HG02943 (cell line): ENCODE measurements around the gene CBLN4.

Source experiments
- ATAC-seq: cut with Tn5 transposase; IDR thresholded peaks from one replicate; pipeline ENCODE4 v1.9.1; 2021; ENCODE audit warnings: mild to moderate bottlenecking, low read depth, moderate library complexity; ENCODE audit not compliant: unreplicated experiment

CBLN4 gene

DNA sequence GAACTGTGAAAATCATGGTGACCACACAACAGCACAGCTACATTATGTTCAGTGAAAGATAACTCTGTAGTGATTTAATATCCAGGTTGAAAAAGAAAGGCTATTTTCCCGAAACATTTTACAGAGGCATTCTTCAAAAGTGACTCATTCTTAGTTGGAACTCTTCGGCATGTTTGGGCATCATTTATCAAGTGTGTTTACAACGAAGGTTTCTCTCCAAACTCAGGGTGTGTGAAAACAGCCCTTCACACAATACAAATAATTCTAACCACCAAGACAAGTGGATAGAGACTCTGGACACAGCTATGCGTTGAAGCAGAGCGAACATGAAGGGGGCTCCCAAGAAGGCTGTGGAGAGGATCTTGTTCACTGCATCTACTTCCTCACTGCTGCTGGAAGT is 57.6 kb downstream of the CBLN4 start:
- ATAC-seq, result no peak
